CD4-positive, alpha-beta T cell treated with Interleukin-4 for 4 hours (primary cell): ENCODE results near the gene CYTH2.

Source experiments
- DNase-seq: peaks from one replicate; pipeline ENCODE4 v3.0.0-alpha.2; 2020

Gene CYTH2

DNA sequence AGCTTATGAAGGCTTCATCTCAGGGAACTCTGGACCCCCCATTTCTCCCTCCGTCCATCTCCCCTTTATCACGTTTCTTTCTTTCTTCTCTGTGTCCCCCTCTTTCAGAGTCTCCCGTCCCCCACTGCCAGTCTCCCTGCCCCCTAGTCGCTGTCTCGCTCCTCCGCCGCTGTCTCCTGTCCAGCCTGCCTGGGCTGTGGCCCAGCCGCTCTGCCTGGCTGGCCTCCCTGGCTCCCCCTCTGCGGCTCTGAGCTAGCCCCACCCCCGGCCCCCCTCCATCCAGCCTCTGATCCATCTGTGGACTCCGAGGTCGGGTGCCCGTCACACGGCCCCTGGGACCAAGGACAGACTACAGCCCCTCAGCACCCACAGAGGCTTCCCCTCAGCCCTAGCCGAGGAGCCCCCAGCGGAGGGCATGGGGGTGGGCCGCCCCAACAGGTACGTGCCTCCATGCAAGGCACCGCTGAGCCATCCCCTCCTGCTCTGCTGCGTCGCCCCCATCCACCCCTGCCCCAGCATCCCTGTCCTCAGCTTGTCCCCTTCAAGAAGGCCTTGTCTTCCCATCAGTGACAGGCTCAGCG is 14.9 kb upstream of the CYTH2 start:
- DNase-seq: no peak

DNA sequence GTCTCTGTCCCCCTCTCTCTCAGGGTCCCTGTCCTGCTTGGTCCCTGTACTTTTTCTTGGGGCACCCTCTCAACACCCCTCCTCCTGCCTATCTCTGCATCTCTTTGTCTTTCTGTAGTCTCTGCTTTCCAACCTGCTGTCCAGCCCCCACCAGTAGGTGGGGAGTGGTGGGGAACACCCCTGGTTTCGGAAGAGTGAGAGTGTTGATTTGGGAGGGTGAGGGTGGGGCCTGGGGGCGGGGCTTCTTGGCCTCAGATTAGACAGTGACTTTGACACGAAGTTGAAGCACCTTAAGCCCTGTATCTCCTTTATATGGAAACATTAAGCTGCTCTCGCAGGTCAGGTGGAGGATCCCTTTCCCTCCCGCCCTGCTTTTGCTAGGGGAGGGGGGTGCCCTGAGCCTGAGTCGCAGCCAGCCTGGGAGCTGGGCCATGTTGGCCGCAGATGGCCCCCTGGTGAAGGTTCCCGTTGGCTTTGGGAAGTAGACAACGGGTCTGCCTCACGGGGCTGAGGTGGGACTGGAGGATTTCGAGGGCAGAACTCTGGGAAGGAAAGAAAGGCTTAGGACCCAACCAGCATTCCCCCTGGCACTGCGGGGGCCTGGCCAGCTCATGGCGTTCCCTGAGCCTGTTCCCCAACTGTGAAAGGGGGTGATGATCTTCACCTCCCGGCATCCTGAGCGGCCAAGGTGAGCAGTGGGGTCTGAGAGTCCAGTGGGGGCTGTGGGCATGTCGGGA is 13.8 kb upstream of the CYTH2 start, which contains the start of gene KCNJ14:
Gene KCNJ14 (plus strand): TSS at position 404 of the 737 bp plus-strand sequence. CDS start 6,151 bp downstream, outside the sequence.
- no peak for DNase-seq

DNA sequence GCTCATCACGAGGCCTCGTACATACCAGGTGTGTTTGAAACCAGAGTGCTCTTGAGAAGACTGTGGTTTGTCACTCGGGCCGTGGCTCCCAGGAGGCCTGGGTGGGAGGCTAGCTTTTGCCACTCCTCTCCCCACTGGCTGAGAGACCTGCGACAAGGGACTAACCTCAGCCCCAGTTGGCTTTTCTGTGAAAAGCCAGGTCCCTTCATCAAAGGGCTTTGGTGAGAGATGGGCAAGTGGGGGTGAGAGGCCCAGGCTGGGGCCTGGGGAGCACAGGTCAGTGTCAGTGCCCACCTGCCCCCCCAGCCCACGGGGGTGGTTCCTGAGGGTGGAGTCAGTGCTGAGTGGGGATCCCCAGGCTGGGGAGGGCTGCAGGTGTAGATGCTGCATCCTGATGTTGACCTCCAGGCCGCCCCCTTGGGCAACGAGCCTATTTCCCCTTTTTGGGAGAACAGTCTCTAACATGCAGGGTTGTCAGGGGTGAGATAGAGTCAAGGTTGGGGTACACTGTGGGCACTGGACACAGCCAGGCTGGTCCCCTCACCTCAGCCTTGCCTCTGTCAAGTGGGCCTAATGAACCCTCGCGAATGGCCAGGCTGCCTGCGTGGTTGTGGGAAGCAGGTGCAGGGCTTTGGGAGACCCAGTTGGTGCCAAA is 13.1 kb upstream of the CYTH2 start:
- no peak for DNase-seq

DNA sequence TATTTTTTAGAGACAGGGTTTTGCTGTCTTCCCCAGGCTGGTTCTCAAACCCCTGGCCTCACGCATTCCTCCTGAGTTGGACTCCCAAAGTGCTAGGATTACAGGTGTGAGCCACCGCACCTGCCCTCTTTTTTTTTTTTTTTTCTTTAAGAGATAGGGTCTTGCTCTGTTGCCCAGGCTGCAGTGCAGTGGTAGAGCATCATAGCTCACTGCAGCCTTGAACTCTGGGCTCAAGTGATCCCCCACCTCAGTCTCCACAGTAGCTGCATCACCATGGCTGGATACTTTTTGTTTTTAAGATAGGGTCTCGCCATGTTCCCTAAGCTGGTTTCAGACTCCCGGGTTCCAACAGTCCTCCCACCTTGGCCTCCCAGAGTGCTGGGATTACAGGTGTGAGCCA is 12.3 kb upstream of the CYTH2 start:
- DNase-seq: no peak

DNA sequence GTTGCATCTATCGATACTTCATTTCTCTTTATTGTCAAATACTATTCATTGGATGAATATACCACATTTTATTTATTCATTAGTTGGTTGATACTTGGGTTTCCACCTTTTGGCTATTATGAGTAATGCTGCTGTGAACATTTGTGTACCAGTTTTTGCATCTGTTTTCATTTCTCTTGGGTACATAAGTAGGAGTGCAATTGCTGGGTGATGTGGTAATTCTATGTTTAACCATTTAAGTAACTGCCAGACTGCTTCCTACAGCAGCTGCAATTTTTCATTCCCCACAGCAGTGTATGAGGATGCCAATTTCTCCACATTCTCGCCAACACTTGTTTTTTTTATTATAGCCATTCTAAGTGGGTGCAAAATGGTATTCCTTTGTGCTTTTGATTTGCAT is 11.2 kb upstream of the CYTH2 start:
- no peak for DNase-seq

DNA sequence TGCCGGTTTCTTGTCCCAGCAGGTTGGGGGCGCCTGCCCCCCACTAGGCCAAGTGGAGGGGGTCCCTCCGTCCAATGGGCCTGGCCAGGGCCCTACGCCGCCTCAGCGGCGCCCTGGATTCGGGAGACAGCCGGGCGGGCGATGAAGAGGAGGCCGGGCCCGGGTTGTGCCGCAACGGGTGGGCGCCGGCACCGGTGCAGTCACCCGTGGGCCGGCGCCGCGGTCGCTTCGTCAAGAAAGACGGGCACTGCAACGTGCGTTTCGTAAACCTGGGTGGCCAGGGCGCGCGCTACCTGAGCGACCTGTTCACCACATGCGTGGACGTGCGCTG is 7.6 kb upstream of the CYTH2 start:
- no peak for DNase-seq

DNA sequence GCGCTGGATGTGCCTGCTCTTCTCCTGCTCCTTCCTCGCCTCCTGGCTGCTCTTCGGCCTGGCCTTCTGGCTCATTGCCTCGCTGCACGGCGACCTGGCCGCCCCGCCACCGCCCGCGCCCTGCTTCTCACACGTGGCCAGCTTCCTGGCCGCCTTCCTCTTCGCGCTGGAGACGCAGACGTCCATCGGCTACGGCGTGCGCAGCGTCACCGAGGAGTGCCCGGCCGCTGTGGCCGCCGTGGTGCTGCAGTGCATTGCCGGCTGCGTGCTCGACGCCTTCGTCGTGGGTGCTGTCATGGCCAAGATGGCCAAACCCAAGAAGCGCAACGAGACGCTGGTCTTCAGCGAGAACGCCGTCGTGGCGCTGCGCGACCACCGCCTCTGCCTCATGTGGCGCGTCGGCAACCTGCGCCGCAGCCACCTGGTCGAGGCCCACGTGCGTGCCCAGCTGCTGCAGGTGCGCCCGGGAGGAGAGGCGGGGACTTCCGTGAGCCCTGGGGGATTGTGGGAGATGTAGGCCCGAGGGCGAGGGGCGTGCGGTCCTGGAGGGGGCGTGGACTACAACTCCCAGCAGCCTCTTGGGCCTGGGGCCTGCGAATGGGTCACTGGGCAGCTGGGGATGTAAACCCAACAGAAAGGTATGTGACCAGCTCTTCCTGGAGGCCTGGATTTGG is 7.0 kb upstream of the CYTH2 start:
- DNase-seq: no peak

DNA sequence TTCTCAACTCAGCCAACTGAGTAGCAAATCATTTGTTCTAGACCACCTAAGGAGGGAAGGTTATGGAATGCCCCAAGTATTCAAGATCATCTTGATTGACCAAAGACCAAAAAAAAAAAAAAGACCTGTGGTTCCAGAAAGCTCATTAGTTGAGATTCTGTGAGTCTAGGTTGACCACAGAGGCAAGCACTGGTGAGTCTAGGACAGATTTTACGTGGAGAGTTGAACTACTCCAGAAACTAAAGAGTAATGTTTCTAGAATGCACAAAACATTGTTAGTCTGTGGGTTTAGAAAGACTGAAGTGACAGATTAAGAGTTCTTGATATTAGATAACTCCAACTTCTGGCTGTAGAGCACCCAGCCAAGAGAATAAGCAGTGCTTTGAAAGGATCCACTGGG is 4.0 kb upstream of the CYTH2 start:
- no peak for DNase-seq

DNA sequence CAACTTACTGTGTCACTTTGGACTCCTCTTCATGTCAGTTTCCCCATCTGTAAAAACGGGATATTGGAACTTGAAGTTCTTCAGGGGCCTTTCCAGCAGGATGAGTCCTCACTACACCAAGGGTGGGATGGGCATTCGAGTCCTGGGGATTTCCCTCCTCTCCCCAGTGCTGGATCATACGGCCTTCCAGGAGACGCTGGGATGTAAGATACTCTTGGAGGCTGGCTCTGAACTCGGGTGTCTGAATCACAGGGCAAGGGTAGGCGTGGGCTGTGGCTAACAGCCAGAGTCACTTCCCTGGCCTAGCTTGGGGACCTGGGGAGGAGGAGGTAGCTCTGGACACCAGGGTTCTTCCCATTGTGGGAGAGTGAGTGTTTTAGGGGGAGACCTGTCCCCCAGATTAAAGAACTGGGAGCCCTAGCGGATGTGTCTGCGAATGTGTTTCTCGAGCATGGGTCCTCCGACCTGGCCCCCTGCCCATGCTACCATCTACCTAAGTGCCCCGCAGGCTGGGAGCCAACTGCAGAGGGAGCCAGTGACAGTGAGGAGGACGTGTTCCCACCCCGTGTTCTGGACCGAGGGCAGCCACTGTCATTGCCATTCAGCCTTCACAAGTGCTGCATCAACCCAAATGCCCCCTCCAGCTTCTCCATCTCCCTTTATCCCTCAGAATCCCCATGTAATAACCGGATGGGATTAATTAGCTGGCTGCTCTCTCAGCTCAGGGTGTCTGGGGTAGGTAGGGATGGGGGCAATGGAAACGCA is 2.4 kb upstream of the CYTH2 start:
- DNase-seq: no peak

DNA sequence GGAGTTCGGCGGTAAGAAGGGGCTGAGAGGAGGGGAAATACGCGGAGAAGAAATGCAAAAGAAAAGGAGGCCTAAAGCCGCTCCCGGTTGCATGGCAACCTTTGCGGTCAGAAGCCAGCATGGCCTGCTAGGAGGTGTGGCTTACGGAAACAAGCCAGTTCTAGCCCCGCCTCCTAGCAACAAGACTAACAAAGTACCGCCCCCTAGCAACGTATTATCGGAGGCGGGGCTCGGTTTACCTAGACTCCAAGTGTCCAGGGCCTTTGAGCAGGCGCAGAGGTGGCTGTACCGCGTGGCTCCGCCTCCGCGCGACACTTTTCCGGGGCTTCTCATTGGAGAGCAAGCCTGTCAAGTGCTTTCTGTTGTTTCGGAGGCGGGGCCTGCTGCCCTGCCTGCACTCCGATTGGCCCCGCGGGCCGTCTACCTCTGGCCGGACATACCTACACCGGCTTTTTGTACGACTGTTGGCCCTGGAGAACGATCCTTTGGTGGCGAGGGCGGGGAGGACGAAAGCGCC is 339 bp upstream of the CYTH2 start:
- peak; percentile 100 for DNase-seq

DNA sequence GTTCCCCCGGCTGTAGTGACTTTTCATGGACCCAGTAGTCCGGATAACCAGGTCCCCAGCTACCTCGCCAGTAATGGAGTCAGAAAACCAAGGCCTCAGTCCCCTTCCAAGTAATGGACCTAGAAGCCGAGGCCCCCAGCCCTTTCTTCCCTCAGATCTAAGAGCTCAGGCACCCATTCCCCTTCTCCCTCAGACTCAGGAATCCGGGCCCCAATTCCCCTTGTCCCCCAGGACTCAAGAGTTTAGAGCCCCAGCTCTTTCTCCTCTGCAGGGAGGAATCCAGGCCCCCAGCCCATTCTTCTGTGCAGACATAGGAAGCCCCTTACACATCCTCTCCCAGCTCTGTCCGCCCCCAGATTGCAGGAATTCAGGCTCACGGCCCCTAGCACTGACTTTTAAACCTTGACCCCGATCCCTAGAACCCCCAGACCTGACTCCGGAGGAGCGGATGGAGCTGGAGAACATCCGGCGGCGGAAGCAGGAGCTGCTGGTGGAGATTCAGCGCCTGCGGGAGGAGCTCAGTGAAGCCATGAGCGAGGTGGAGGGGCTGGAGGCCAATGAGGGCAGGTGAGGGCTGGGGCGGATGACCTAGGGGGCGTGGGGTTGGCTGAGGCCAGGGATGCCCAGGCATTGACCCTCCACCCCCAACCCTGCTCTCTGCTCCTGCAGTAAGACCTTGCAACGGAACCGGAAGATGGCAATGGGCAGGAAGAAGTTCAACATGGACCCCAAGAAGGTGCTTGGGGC is 938 bp downstream of the CYTH2 start:
- no peak for DNase-seq

DNA sequence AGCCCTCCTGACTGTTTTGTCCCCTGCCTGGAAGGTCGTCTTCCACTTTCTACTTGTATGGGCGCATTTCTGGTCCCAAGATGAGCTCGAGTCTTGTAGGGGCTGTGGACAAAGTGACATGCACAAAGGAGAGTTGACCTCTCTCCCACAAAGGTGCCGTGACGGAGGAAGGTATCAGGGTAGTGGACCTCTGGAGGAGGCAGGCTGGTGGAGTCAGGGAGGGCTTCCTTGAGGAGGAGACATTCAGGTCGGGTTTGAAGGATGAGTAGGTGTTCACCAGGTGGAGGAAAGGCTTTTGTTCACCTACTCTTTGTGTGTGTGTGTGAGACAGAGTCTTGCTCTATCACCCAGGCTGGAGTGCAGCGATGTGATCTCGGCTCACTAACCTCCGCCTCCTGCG is 1.7 kb downstream of the CYTH2 start:
- DNase-seq: no peak

DNA sequence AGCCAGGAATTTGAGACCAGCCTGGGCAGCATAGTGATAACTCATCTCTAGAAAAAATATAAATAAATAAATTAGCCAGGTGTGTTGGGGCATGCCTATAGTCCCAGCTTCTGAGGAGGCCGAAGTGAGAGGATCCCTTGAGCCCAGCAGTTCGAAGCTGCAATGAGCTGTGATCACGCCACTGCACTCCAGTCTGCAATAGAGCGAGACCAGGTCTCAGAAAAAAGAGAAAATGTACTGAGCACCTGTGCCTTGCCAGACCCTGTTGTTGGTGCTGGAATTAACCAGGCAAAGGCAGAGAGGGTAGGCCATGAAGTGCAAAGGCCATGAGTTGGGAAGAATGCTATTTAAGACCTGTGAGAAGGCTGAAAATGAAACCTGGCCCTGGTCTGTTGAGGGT is 2.7 kb downstream of the CYTH2 start:
- DNase-seq: no peak

DNA sequence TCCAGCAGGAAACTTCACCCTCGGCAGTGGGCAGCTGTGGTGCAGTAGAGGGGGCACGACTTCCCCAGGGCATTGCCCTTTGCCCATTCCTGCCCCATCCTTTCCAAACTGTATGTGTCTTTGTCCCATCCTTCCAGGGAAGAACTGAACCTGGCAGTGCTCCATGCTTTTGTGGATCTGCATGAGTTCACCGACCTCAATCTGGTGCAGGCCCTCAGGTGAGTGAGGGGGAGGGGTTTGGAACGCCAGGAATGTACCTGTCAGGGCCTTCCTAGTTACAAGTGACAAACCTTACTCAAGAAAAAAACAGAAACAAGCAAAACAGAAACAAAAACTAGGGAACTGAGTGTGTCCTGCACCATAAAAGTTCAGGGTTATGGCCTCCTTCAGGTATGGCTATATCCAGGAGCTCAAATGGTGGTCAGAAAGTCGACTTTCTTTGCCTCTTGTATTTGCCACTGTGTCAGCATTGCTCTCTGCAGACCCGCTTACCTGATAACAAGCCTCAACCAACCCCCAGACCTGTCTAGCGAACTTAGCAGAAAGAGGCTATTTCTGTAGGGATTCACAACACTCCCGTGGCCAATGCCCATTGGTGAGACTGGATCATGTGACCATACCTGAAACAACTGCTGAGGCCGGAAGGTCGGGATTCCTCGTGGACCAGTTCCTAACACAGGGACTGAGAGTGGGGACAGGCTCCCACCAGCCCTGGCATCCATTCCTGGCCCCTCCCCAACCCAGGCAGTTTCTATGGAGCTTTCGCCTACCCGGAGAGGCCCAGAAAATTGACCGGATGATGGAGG is 4.2 kb downstream of the CYTH2 start:
- no peak for DNase-seq

DNA sequence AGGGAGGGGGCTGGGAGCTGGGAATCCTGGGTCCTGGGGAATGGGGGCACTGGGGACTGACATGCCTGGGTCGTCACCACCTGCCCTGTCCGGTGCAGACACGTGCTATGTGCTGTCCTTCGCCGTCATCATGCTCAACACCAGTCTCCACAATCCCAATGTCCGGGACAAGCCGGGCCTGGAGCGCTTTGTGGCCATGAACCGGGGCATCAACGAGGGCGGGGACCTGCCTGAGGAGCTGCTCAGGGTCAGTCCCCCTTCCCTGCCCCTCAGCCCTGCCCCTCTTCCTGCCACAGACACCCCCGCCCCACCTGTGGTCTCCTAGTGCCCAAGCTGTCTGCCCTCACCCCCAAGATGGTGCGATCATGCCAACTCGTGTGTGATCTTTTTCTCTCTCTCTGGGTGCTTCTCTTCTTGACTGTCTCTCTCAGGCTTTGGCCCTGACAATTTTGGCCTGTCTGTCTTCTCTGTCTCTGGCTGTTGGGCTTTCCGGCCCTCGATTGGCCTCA is 5.0 kb downstream of the CYTH2 start:
- no peak for DNase-seq

DNA sequence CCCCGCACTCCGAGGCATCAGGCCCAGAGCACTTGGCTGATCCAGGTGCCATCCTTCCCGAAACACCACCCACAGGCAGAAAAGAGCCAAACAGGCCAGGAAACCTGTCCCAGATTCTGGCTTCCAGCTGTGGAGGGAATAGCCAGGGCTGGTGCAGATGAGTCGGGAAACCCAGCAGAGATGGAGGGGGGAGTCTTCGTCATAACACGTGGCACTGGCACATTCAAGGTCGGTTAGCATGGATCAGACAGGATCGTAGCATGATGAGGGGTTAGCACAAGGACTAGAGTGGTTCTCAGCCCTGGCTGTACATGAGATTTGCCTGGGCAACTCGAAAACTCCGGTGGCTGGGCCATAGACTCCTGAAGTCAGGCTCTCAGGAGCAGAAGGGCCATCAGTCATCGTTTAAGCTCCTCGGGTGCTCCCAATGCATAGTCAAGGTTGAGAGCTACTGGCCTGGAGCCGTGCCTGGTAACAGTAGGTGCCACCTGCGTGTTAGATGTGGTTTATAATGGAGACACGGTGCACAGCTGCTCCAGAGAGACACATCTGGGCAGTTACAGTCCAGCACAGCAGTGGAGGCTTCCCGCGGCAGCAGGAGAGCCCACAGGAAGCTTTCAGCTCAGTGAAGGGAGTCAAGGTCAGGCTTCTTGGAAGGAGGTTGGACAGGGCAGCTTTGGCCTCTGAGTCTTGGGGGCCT is 6.3 kb downstream of the CYTH2 start:
- DNase-seq: no peak

DNA sequence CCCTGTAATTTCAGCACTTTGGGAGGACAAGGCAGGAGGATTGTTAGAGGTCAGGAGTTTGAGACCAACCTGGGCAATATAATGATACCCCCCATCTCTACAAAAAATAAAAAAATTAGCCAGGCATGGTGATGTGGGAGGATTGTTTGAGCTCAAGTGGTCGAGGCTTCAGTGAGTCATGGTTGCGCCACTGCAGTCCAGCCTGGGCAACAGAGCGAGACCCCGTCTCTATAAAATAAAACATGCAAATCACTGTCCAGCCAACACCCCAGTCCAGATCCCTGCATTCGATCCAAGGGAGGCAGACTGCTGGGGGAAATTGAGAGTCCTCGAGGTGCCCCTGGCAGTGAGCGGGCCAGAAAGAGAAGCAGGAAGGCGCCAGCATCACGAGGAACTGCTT is 7.0 kb downstream of the CYTH2 start:
- no peak for DNase-seq

DNA sequence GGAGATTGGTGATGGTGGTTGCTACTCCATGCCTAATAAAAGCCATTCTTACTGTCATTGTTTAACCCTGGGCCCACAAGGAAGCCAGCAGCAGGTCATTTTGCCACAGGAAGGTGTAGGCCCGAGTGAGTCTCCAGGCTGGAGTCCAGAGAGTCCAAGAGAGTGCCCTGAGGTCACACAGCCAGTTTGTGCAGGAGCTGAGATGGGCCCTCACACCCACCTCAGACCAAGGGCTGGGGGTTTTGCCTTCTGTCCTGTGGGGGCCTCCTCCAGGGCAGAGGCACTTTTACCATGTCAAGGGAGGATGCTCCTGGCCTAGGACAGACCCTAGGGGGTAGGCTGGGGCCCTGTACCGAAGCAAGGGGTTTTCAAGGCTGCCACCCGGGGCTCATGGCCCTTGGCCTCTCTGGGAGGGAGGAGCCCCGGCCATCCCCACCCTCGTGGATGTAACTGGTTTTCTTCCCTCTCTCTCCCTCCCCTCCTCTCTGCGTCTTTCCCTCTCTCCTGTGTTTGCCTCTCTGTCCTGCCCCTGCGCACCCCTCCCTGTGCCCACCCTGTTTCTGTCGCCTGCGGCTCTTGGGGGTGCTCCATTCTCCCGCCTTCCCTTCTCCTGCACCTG is 8.0 kb downstream of the CYTH2 start:
- DNase-seq: no peak

DNA sequence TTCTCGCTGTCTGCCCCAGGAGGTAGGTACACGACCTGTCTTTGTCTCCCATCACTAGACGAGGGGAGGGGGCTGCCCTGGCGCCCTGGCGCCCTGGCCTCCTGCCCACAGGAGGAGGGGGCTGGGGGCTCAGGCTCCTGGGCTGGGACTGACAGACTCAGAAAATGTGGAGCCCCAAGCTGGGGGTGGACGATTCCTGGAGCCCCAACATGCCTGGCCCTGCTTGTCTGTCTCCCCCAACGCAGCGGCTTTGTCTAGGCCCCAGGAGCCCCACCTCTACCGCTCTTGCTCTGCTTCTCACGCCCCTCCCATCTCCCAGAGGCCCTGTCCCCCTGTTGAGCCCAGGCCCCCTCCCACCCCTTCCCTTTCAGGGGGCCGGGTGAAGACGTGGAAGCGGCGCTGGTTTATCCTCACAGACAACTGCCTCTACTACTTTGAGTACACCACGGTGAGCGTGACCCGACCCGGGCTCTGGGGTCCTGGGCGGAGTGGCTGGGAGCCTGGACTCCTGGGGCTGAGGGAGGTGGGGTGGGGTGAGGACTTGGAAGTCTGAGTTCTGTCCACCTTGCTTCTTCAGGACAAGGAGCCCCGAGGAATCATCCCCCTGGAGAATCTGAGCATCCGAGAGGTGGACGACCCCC is 8.6 kb downstream of the CYTH2 start:
- no peak for DNase-seq
